Liver (tissue), 3 donors: ENCODE data around the gene ESPN.
"Not testable (repeated sequence)": the region's sequence is repeated elsewhere in the genome, so short reads cannot be mapped to it uniquely, and the experiment has no call there.

Experiments
- EGR1 ChIP-seq, 2 donors: IDR thresholded peaks; 2 replicates each; pipeline ENCODE4 v1.6.1; 2016 to 2018; ENCODE audit warnings: antibody characterized with exemption in 2 of 2, low read depth in 2 of 2
- GABPA ChIP-seq, 2 donors: IDR thresholded peaks in 1 of 2; conservative IDR thresholded peaks in 1 of 2; 2 replicates each; pipeline ENCODE4 v1.6.1; 2016; ENCODE audit warnings: antibody characterized with exemption in 2 of 2, mild to moderate bottlenecking in 1 of 2, moderate library complexity in 1 of 2
- HNF4A ChIP-seq, 2 donors: conservative IDR thresholded peaks; 2 replicates each; pipeline ENCODE4 v1.6.1; 2016; ENCODE audit warnings: antibody characterized with exemption in 2 of 2, mild to moderate bottlenecking in 2 of 2
- HNF4G ChIP-seq: IDR thresholded peaks from 2 replicates; pipeline ENCODE4 v1.6.1; 2016; ENCODE audit warnings: antibody characterized with exemption
- RAD21 ChIP-seq, 2 donors: IDR thresholded peaks; 2 replicates each; pipeline ENCODE4 v1.6.1; 2016; ENCODE audit warnings: antibody characterized with exemption in 2 of 2, mild to moderate bottlenecking in 2 of 2
- RXRA ChIP-seq, 2 donors: IDR thresholded peaks; 2 replicates each; pipeline ENCODE4 v1.6.1; 2017 to 2018; ENCODE audit warnings: antibody characterized with exemption in 2 of 2, mild to moderate bottlenecking in 1 of 2
- SP1 ChIP-seq: IDR thresholded peaks from 2 replicates; pipeline ENCODE4 v1.6.1; 2018; ENCODE audit warnings: antibody characterized with exemption, mild to moderate bottlenecking
- TAF1 ChIP-seq: conservative IDR thresholded peaks from 2 replicates; pipeline ENCODE4 v1.6.1; 2016; ENCODE audit warnings: antibody characterized with exemption, mild to moderate bottlenecking
- YY1 ChIP-seq: IDR thresholded peaks from 2 replicates; pipeline ENCODE4 v1.6.1; 2016; ENCODE audit warnings: antibody characterized with exemption, mild to moderate bottlenecking
- TF ChIP-seq, protein P1 (sequence below): fragments of 150-350 bp; IDR thresholded peaks from 2 replicates; pipeline ENCODE4 v1.5.1; 2017; ENCODE audit warnings: improper control_type of control experiment, low read depth, low read length; ENCODE audit not compliant: missing input control
- TF ChIP-seq, protein P2 (sequence below): IDR thresholded peaks from 2 replicates; pipeline ENCODE4 v1.6.1; 2016; ENCODE audit warnings: antibody characterized with exemption, mild to moderate bottlenecking
- TF ChIP-seq, protein P3 (sequence below): IDR thresholded peaks from 2 replicates; pipeline ENCODE4 v1.6.1; 2016; ENCODE audit warnings: antibody characterized with exemption
- TF ChIP-seq, protein P4 (sequence below): IDR thresholded peaks from 2 replicates; pipeline ENCODE4 v1.6.1; 2016; ENCODE audit warnings: antibody characterized with exemption
- TF ChIP-seq, protein P5 (sequence below): IDR thresholded peaks from 2 replicates; pipeline ENCODE4 v1.6.1; 2016; ENCODE audit warnings: antibody characterized with exemption
- donor health status: healthy.
- donor health status: healthy.

DNA sequence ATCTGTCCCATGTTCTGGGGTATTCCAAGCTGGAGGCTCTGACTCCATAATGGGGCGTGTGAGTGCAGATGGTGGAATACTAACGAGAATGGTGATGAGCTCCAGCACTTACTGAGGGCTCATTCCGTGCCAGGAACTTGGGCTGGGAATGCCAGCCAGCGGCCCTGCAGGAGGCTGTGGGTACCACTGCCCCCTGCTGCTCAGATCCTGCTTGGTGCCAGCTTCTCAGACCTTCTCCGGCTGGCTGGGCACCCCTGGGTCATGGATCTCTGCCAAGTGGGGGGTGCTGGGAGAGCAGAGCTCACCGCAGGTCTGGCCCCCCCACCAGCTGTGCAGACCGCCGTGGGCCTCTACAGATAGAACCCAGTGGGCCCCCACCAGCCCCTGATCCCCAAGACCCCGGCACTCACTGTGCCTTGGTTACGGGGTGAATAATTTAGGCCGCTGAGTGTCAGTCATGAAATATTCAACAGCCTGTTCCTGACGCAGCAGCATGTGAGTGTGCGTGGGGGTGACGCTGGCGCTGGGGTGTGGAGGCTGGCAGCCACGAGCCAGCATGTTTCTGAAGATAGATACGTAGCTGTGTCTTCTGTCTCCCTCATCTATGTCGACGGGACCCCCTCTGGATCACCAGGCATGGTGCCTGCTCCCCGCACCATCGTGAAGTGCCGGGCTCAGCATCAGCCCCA is 12.6 kb downstream of the ESPN start:
- TF ChIP-seq, protein P1, sequence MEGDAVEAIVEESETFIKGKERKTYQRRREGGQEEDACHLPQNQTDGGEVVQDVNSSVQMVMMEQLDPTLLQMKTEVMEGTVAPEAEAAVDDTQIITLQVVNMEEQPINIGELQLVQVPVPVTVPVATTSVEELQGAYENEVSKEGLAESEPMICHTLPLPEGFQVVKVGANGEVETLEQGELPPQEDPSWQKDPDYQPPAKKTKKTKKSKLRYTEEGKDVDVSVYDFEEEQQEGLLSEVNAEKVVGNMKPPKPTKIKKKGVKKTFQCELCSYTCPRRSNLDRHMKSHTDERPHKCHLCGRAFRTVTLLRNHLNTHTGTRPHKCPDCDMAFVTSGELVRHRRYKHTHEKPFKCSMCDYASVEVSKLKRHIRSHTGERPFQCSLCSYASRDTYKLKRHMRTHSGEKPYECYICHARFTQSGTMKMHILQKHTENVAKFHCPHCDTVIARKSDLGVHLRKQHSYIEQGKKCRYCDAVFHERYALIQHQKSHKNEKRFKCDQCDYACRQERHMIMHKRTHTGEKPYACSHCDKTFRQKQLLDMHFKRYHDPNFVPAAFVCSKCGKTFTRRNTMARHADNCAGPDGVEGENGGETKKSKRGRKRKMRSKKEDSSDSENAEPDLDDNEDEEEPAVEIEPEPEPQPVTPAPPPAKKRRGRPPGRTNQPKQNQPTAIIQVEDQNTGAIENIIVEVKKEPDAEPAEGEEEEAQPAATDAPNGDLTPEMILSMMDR, result not testable (repeated sequence)
- not testable (repeated sequence) for TF ChIP-seq TAF1; RAD21 (IDR thresholded peaks at IDR 0.05); SP1; EGR1 (IDR thresholded peaks at IDR 0.05; ENCODE audit: low read depth in 2 of 2); RXRA (IDR thresholded peaks at IDR 0.05); GABPA (IDR thresholded peaks at IDR 0.05 in 1 of 2, conservative IDR thresholded peaks at IDR 0.05 in 1 of 2); HNF4A (conservative IDR thresholded peaks at IDR 0.05); YY1; HNF4G
- TF ChIP-seq, protein P2, sequence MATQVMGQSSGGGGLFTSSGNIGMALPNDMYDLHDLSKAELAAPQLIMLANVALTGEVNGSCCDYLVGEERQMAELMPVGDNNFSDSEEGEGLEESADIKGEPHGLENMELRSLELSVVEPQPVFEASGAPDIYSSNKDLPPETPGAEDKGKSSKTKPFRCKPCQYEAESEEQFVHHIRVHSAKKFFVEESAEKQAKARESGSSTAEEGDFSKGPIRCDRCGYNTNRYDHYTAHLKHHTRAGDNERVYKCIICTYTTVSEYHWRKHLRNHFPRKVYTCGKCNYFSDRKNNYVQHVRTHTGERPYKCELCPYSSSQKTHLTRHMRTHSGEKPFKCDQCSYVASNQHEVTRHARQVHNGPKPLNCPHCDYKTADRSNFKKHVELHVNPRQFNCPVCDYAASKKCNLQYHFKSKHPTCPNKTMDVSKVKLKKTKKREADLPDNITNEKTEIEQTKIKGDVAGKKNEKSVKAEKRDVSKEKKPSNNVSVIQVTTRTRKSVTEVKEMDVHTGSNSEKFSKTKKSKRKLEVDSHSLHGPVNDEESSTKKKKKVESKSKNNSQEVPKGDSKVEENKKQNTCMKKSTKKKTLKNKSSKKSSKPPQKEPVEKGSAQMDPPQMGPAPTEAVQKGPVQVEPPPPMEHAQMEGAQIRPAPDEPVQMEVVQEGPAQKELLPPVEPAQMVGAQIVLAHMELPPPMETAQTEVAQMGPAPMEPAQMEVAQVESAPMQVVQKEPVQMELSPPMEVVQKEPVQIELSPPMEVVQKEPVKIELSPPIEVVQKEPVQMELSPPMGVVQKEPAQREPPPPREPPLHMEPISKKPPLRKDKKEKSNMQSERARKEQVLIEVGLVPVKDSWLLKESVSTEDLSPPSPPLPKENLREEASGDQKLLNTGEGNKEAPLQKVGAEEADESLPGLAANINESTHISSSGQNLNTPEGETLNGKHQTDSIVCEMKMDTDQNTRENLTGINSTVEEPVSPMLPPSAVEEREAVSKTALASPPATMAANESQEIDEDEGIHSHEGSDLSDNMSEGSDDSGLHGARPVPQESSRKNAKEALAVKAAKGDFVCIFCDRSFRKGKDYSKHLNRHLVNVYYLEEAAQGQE, result not testable (repeated sequence)
- TF ChIP-seq, protein P3, sequence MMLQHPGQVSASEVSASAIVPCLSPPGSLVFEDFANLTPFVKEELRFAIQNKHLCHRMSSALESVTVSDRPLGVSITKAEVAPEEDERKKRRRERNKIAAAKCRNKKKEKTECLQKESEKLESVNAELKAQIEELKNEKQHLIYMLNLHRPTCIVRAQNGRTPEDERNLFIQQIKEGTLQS, result not testable (repeated sequence)
- TF ChIP-seq, protein P4, sequence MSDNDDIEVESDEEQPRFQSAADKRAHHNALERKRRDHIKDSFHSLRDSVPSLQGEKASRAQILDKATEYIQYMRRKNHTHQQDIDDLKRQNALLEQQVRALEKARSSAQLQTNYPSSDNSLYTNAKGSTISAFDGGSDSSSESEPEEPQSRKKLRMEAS, result not testable (repeated sequence)
- TF ChIP-seq, protein P5, sequence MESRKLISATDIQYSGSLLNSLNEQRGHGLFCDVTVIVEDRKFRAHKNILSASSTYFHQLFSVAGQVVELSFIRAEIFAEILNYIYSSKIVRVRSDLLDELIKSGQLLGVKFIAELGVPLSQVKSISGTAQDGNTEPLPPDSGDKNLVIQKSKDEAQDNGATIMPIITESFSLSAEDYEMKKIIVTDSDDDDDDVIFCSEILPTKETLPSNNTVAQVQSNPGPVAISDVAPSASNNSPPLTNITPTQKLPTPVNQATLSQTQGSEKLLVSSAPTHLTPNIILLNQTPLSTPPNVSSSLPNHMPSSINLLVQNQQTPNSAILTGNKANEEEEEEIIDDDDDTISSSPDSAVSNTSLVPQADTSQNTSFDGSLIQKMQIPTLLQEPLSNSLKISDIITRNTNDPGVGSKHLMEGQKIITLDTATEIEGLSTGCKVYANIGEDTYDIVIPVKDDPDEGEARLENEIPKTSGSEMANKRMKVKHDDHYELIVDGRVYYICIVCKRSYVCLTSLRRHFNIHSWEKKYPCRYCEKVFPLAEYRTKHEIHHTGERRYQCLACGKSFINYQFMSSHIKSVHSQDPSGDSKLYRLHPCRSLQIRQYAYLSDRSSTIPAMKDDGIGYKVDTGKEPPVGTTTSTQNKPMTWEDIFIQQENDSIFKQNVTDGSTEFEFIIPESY, result not testable (repeated sequence)
